ENCODE measurements around the gene MINK1.

DNA sequence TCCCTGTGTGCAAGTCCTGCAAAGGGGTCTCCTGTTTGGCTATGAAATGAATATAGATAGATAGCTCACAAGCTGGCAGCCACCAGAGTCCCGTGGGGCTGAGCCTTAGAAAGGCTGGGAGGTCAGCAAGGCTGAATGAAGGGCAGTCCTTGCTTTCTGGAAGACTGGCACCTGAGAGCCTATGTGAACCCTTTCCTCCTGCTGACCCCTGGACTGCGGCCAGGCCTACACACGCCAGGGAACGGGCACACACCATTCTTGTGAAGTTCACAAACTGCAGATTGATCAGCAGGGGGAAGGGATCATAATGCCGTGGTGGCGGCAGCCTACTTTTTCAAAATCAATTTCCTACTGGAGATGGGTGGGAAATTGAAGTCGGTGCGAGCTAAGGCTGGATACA is 65.2 kb downstream of the MINK1 start:
- TF ChIP-seq, protein P1, sequence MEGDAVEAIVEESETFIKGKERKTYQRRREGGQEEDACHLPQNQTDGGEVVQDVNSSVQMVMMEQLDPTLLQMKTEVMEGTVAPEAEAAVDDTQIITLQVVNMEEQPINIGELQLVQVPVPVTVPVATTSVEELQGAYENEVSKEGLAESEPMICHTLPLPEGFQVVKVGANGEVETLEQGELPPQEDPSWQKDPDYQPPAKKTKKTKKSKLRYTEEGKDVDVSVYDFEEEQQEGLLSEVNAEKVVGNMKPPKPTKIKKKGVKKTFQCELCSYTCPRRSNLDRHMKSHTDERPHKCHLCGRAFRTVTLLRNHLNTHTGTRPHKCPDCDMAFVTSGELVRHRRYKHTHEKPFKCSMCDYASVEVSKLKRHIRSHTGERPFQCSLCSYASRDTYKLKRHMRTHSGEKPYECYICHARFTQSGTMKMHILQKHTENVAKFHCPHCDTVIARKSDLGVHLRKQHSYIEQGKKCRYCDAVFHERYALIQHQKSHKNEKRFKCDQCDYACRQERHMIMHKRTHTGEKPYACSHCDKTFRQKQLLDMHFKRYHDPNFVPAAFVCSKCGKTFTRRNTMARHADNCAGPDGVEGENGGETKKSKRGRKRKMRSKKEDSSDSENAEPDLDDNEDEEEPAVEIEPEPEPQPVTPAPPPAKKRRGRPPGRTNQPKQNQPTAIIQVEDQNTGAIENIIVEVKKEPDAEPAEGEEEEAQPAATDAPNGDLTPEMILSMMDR (conservative IDR thresholded peaks at IDR 0.05; ENCODE audit: low read length) = no peak
- TF ChIP-seq EZH2phosphoT487 (IDR thresholded peaks at IDR 0.05; ENCODE audit: borderline replicate concordance, low read depth, low read length) = no peak
